GM19238 (cell line): ENCODE measurements around the gene OR8K1.

Experiments
- DNase-seq: peaks from one replicate; pipeline ENCODE4 v3.0.0; 2011; ENCODE audit warnings: low spot score; ENCODE audit not compliant: insufficient read length

OR8K1 gene

GRCh38 chr11:56345739-56346138, at the start of gene OR8K1:
TSS of gene OR8K1 (plus strand) at chr11:56346039. CDS start at chr11:56346039, 0 bp downstream.
- DNase-seq: no peak

DNA sequence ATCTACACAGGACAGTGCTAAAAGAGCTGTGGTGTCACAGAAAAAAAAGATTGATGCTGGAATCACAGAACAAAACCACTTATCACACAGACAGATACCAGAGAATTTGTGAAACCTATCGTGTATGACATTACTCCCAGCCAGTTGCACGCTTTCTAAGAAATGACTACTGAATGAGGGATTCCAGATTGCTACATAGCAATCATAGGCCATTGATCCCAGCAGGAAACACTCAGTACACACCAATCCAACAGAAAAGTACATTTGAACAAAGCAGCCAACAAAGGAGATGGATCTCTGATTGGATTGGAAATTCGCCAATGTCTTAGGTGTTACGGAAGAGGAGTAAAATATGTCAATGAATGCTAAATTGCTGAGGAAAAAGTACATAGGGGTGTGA, 48.9 kb upstream of the OR8K1 start:
- DNase-seq: no peak

DNA sequence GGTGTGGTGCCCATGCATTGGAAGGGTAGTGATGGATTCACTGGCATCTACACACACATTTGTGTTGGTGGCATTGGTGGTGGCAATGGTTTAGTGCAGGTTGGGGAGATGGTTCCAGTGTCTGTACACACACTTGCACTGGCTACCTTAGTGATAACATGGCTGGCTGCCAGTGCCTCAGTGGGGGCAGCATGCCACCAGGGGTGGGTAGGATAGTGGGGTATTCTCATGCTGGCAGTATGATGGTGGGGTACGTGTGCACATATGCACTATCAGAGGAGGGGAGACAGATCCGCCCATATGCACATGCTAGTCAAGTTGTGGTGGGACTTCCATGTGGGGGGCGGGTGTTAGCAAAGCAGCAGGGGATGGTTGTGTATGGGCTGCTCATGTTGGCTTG, 38.0 kb upstream of the OR8K1 start:
- no peak for DNase-seq

DNA sequence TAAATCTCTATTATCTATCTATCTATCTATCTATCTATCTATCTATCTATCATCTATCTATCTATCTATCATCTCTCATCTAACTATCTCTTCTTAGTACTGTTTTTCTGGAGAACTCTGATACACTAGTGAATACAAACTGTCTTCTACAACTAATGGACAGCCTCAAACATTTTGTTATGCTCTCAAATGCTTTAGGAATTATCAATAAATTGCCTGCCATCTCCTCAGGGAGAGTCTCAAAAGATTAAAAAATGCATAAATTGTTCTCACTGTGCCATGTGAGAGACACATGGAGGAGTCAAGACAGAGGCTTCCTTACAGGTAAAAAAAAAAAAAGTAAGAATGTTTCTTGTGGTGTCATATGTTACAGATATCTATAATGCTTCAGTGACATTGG, 31.0 kb upstream of the OR8K1 start, which contains the start of gene OR8K3:
Gene OR8K3 (plus strand): TSS at position 301 of the 400 bp plus-strand sequence. CDS start 3,163 bp downstream, outside the sequence.
- DNase-seq: no peak

GRCh38 chr11:56331861-56332491, 13.9 kb upstream of the OR8K1 start:
- DNase-seq: no peak

DNA sequence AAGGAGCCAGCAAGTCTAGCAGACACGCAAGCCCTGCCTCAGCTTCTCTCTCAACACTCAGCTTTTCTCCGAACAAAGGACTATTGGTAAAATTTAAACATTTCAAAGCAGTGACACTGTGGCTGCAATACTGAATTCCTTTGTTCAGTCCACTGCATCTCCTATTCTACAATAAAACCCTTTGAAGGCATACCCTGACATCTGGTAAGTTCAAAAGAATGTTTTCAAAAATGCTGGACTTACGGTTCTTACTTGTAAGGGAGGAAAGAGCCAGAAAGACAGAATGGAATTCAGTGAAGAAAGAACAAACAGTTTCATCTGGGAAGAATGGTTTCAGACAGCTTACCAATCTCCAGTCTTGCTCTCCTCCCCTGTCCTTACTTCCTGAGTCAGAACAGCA, 12.7 kb upstream of the OR8K1 start:
- no peak for DNase-seq

- no peak for DNase-seq
Measured at GRCh38 chr11:56340289-56340688, 5.5 kb upstream of the OR8K1 start.

DNA sequence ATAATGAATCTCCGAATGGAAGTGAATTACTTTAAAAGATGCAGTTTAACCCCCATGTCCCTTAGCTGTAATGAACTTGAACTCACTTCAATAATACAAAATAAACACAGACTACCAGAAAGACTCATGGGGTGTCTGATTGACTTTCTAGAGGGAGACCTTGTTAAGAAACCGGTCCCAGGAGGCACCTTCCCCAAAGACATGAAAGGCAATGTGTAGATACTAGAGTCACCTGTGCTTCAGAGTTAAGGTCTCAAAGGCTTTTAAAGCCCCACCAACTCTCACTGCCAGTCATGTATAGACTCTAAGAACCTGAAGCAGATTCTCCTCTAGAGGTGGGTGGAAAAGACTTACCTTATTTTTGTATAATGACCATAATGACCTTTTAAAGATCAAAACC, 8.2 kb downstream of the OR8K1 start, which contains the start of gene OR8J1:
Gene OR8J1 (plus strand): TSS at position 301 of the 400 bp plus-strand sequence. CDS start 5,956 bp downstream, outside the sequence.
- DNase-seq: no peak

DNA sequence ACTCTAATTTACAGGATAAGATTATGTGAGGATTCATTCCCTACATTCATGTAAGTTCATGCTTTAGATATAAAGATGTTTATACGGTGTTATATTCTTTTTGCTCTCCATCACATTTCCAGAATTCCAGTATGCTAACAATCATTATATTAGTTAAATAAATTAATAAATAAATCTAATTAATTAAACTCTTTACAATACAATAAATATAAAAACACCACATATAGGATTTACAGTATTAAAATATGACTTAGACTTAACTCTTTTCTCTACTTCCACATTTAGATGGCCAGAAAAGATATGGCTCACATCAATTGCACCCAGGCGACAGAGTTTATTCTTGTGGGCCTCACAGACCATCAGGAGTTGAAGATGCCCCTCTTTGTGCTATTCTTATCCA, 29.5 kb downstream of the OR8K1 start, which contains the start of gene OR8U1:
Gene OR8U1 (plus strand): TSS at position 301 of the 400 bp plus-strand sequence. CDS start 0 bp downstream, at position 301.
- DNase-seq: no peak

GRCh38 chr11:56380120-56380519, 34.3 kb downstream of the OR8K1 start:
- no peak for DNase-seq

- DNase-seq: no peak
Measured at GRCh38 chr11:56394381-56394780, 48.5 kb downstream of the OR8K1 start.

DNA sequence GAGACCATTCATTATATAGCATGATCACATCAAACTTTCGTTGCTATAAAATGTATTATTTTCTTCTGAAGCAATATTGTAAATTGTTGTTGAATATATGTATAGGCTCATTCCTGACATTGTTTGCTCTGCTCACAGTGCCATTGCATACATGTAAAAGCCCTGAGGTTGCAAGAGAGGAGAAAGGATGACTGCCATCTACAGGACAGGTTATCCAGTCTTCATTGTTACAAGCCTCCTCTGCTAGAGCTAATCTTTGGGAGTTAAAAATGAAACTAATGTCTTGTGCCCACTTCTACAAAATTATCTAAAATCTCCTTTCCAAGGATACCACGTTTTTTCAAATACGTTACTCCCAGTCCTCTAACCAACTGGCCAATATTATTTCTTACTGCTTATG, 50.2 kb downstream of the OR8K1 start:
- no peak for DNase-seq
